Effector memory CD4-positive, alpha-beta T cell (primary cell): ENCODE results near the gene C4orf50.

Experiments used
- DNase-seq, 3 donors: peaks; one replicate each; pipeline ENCODE4 v3.0.0-alpha.2; 2020
- H3K27ac ChIP-seq: 2 replicates; pipeline ENCODE4 v1.7.0; 2013; ENCODE audit warnings: mild to moderate bottlenecking, low read length, moderate library complexity; ENCODE audit not compliant: insufficient read depth, poor library complexity, severe bottlenecking
- H3K27me3 ChIP-seq: replicated peaks from 2 replicates; pipeline ENCODE4 v1.7.0; 2013; ENCODE audit warnings: mild to moderate bottlenecking, low read length; ENCODE audit not compliant: insufficient read depth, control insufficient read depth, poor library complexity, severe bottlenecking
- H3K36me3 ChIP-seq: 2 replicates; pipeline ENCODE4 v1.7.0; 2013; ENCODE audit warnings: mild to moderate bottlenecking, low read length, moderate library complexity; ENCODE audit not compliant: control insufficient read depth, insufficient read depth
- H3K4me1 ChIP-seq: 2 replicates; pipeline ENCODE4 v1.7.0; 2013; ENCODE audit warnings: low read length, mild to moderate bottlenecking; ENCODE audit not compliant: control insufficient read depth, insufficient read depth, poor library complexity, severe bottlenecking
- H3K4me3 ChIP-seq: 2 replicates; pipeline ENCODE4 v1.7.0; 2013; ENCODE audit warnings: low read length, low read depth, mild to moderate bottlenecking; ENCODE audit not compliant: insufficient read depth, poor library complexity, severe bottlenecking
- H3K9me3 ChIP-seq: 2 replicates; pipeline ENCODE4 v1.7.0; 2013; ENCODE audit warnings: mild to moderate bottlenecking, low read length, moderate library complexity; ENCODE audit not compliant: control insufficient read depth

C4orf50 gene

DNA sequence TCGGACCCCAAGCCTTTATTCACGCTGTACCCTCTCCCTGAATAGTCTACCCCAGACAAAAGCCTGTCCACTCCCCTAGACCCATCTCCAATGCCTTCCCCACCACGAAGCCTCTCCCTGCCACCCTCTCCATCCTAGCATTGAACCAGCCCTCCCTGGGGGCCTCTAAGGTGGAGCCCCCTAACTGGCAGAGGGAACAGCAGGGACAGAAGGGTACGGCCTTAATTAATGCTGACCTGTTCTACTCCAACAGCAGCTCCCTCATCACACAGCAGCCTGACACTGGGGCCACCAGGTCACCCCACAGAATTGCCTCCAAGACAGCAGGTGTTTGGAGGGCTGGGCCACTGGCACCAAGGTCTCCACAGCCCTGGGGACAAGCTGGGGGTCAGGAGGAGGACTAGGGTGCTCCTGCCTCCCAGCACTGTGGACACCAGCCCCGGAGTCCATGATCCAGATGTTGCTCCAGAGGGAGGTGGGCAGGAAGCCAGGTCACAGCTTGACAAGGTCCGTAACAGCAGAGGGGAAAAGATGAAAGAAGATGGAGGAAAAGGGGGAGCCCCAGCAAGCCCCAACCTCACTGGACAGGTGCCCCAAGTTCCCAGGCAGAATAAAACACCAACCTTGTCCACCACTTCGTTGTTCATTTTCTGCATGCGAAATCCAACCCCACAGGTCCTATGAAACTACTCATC is 129.1 kb downstream of the C4orf50 start:
- no peaks in the 10 kb centered on the region for H3K36me3 ChIP-seq
- no peak overlapping the region for H3K27ac ChIP-seq
- H3K4me1 ChIP-seq = peaks cover 2% of the 10 kb centered on the region
- no peaks in the 10 kb centered on the region for H3K9me3 ChIP-seq
- peaks cover 33% of the 10 kb centered on the region for H3K27me3 ChIP-seq
- H3K4me3 ChIP-seq = no peak overlapping the region
- DNase-seq = no peak

DNA sequence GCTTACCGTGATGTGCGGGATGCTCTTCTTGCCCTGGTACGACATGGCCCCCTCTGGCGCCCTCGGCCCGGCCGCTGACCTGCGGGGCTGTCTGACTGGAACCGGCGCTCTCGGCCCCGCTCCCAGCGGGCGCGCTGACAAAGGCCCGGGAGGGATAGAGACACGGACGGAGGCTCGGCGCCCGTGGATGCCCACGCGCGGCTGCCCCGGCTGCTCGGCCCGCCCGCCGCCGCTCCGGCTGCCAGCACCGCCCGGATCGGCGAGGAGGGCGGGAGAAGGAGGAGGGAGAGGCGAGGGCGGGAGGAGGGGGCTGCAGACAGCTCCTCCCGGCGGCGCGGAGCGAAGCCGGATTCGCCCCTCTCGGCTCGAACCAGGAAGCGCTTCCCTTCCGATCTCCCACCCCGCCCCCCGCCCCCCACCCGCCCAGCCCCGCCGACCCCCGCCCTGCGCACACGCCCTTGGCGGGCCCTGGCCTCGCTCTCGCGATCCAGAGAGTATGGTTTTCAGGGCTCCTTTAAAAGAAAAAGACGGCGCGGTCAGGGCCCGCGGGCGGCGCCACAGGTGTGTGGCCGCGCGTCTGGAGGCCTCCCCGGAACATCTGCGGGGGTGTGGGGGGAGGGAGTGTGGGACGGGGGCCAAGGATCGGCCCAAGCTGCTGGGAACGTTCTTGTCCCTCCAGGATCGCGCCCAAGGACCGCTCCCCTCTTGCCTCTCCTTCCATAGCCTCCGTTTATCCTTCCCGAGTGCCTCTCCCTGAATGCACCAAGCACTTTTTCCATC is 129.8 kb downstream of the C4orf50 start:
- peaks cover 37% of the 10 kb centered on the region for H3K27me3 ChIP-seq
- H3K9me3 ChIP-seq = no peaks in the 10 kb centered on the region
- H3K27ac ChIP-seq = no peak overlapping the region
- no peaks in the 10 kb centered on the region for H3K36me3 ChIP-seq
- H3K4me3 ChIP-seq = no peak overlapping the region
- DNase-seq = no peak
- peaks cover 2% of the 10 kb centered on the region for H3K4me1 ChIP-seq

DNA sequence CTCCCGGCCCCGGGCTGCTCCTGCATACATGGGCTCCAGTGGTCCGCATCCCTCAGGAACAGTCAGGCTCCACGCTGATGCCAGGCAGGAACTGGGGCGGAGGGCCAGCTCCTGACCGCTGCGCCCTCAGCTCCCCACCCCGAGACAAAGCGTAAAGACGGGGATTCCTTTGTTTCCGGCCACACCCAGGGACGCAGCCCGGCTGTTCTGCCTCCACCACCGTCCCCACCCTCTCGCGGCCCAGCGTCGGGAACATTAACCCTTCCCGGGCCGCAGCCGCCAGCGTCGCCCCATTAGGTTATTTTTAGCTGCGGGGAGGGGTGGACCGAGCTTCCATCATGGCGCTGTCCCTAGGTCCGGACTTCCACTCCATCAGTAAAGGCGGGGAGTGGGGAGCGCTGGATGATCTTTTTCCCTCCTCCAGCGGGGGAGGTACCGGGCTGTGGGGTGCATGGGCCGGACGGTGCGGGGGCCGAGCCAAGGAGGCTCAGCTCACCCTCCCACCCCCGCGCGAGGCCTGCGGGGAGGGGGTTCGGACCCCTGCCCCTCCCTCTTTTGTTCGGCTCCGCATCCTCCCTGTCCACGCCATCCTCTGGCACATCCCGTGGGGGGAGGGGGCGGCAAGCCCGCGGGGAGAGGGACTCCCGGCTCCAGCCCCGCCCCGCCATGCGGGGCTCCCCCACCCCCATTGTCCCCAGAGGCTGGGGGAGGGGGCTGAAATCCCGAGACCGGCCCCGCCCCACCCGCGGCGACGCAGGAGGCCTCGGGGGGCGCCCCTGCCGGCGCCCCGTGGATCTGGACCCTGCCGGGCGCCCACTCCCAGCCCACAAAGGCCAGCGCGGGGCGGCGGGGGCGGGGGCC is 130.6 kb downstream of the C4orf50 start:
- peaks cover 2% of the 10 kb centered on the region for H3K4me1 ChIP-seq
- H3K9me3 ChIP-seq = no peaks in the 10 kb centered on the region
- DNase-seq = no peak
- H3K27ac ChIP-seq = no peak overlapping the region
- H3K36me3 ChIP-seq = no peaks in the 10 kb centered on the region
- H3K27me3 ChIP-seq = peaks cover 37% of the 10 kb centered on the region
- H3K4me3 ChIP-seq = no peak overlapping the region

DNA sequence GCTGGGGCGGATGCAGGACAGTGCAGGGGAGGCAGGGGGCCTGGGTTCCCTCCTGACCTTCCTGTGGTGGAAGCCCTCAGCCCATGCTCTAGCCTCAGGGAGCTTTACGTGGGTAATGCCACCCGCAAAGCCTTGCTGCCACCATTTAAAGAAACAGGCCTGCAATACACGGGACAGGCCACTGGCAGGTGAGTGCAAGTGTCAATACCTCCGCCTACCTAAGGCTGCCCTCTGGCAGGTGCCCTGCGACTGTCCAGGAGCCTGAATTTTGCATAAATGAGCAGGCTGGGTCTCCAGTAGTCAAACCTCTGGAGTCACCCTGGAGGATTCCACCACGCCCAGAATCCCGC is 131.2 kb downstream of the C4orf50 start:
- H3K27me3 ChIP-seq = peaks cover 33% of the 10 kb centered on the region
- no peak overlapping the region for H3K4me3 ChIP-seq
- DNase-seq = no peak
- no peak overlapping the region for H3K27ac ChIP-seq
- H3K36me3 ChIP-seq = no peaks in the 10 kb centered on the region
- H3K9me3 ChIP-seq = no peaks in the 10 kb centered on the region
- peaks cover 2% of the 10 kb centered on the region for H3K4me1 ChIP-seq

DNA sequence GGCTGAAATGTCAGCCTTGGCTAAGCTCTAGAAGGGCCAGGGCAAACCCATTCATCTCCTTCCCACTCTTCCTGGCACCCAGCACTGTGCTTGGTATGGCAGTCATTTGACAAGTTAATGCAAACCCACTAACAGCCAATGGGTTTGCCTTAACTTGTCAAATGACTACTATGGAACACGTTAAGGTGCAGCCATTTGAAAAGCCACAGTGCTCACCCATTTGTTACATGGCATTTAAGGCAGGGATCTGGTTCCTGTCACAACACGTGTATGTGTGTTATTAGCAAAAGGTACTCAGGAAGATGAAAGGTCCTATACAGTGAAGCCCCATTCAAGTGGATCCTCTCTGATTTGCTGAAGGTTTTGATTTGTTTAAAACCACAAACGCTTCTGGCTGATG is 132.5 kb downstream of the C4orf50 start:
- H3K27me3 ChIP-seq = peaks cover 25% of the 10 kb centered on the region
- H3K4me3 ChIP-seq = no peak overlapping the region
- H3K4me1 ChIP-seq = peaks cover 2% of the 10 kb centered on the region
- no peaks in the 10 kb centered on the region for H3K9me3 ChIP-seq
- no peaks in the 10 kb centered on the region for H3K36me3 ChIP-seq
- DNase-seq = no peak
- no peak overlapping the region for H3K27ac ChIP-seq

DNA sequence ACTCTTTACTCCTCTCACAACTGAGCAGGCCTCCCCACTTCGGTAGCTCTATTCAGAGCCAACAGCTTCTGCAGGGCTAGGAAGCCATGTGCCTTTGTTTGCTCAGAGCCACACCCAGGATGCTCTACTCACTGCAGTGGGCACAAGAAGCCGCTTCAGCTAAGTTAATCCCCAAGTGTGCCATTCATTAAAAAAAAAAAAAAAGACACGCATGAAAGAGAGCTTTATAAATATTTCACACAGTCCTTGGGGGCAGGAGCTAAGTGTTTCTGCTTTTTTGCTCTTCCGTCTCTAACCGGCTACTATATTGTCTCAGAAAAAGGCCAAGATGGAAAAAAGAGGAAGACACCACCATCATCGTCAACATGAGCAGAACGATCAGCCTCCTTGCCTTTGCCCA is 133.4 kb downstream of the C4orf50 start:
- peaks cover 20% of the 10 kb centered on the region for H3K27me3 ChIP-seq
- no peaks in the 10 kb centered on the region for H3K36me3 ChIP-seq
- no peak for DNase-seq
- H3K4me1 ChIP-seq = peaks cover 2% of the 10 kb centered on the region
- no peak overlapping the region for H3K27ac ChIP-seq
- H3K4me3 ChIP-seq = no peak overlapping the region
- no peaks in the 10 kb centered on the region for H3K9me3 ChIP-seq

DNA sequence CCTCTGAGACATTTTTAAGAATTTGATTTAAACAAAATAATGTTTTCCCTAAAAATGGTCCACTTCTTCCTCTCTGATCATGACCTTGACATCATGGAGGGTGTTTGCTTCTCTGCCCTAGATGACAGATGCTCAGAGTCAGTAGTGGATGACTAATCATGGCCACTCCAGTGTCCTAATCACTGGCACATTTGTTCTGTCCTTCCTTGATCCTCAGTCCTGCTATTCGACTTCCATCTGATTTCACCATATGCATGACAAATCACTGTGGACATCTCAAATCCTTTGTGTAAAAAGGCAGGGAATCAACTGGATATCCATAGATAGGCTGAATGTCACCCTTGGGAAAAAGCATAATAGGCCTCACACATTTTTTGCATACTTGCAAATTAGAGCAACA is 134.3 kb downstream of the C4orf50 start:
- H3K27ac ChIP-seq = no peak overlapping the region
- H3K27me3 ChIP-seq = peaks cover 11% of the 10 kb centered on the region
- DNase-seq = no peak
- H3K9me3 ChIP-seq = no peaks in the 10 kb centered on the region
- no peaks in the 10 kb centered on the region for H3K36me3 ChIP-seq
- no peak overlapping the region for H3K4me3 ChIP-seq
- H3K4me1 ChIP-seq = peaks cover 2% of the 10 kb centered on the region

DNA sequence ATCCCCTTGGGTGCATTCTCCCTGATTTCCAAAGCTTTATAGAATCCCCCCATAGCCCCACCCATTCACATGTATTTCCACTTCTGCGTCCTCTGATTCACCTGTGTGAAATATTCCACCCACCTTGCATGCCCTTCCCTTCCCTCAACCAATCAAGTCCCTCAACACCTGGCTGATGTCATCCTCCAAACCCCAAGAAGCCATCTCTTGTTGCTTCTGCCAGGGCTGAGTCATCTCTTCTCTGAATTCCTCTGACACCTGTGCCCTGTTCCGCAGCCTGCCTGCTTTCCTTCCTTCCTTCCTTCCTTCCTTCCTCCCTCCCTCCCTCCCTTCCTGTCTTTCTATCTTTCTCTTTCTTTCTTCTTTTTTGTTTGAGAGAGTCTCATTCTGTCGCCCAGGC is 135.3 kb downstream of the C4orf50 start:
- peaks cover 2% of the 10 kb centered on the region for H3K4me1 ChIP-seq
- H3K4me3 ChIP-seq = no peak overlapping the region
- no peak for DNase-seq
- H3K9me3 ChIP-seq = no peaks in the 10 kb centered on the region
- no peak overlapping the region for H3K27ac ChIP-seq
- H3K36me3 ChIP-seq = no peaks in the 10 kb centered on the region
- peaks cover 9% of the 10 kb centered on the region for H3K27me3 ChIP-seq

DNA sequence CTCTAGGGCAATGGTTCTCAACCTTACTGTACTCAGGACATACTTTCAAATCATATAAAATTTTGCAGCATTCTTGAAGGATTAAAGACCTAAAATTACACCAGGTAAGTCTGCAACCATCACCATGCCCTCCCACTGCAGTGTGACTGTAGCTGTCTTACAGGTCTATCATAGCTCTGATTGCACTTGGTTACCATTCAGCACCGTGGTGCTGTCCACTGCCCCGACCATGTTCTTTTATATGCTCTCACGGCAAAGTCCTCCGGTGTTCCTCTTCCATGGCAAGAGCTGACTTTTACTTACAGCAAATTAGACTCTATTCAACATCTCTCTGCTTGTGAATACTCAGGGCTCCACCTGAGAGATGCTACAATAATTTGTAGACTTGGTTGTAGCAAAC is 136.9 kb downstream of the C4orf50 start:
- Histone ChIP-seq H3K4me3 (no peak overlapping the region), H3K27me3 (peaks cover 8% of the 10 kb centered on the region), H3K4me1 (no peaks in the 10 kb centered on the region)

DNA sequence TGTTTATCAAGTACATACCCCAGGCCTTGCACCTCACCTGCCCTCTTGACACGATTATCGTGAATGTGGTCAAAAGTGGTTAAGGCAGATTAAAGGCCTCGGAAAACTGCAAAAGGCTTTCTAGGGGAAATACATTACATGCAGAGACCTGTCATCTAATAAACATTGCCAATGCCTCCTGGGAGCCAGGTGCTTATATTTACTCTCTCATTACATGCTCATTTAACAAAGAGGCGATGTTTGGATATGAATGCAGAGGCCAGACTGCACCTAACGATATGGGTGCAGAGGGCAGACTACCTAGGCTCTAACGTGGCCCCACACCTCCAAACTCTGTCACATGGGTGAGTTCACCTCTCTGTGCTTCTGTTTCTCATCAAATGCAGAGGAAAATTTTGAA is 139.9 kb downstream of the C4orf50 start:
- Histone ChIP-seq H3K4me1 (no peaks in the 10 kb centered on the region), H3K36me3 (no peaks in the 10 kb centered on the region), H3K27ac (no peak overlapping the region), H3K27me3 (no peaks in the 10 kb centered on the region), H3K9me3 (no peaks in the 10 kb centered on the region), H3K4me3 (no peak overlapping the region)
- no peak for DNase-seq

More for the DNA sequence above, 136.9 kb downstream of the C4orf50 start:
- Histone ChIP-seq H3K27ac (no peak overlapping the region), H3K36me3 (no peaks in the 10 kb centered on the region), H3K9me3 (no peaks in the 10 kb centered on the region)
- no peak for DNase-seq
